Endothelial cell of umbilical vein (primary cell): Measurements from ENCODE around the gene MATCAP1. TPM values are rescaled to one million over a fixed set of nuclear protein-coding genes. Genes with fewer than 3 reads are reported as not detected.

Experiments used
- BruUV-seq: library from RNA; stranded (reverse); fragments of 400-500 nt; replicated peaks from 2 replicates; lab custom pipeline; 2021; lab: Mats Ljungman, UMichigan
- CTCF ChIA-PET: fragments of 300-600, 350-600 bp; sonication (Branson Sonifier 250); formaldehyde crosslinking; loops from one replicate; lab custom pipeline; 2021; ENCODE audit warnings: antibody characterized with exemption, inconsistent platforms; lab: Charles Lee
- POLR2A ChIA-PET: fragments of 300-600, 350-600 bp; sonication (Branson Sonifier 250); formaldehyde crosslinking; loops from one replicate; lab custom pipeline; 2021; ENCODE audit warnings: antibody characterized with exemption, inconsistent platforms; lab: Charles Lee
- DNase-seq: peaks from one replicate; pipeline ENCODE4 v3.0.0-alpha.2; 2011; ENCODE audit warnings: low read depth, low spot score
- FAIRE-seq: peaks from 2 replicates; lab custom pipeline; 2011; peaks lifted over from hg19 to GRCh38; lab: Jason Lieb, UNC
- H2AFZ ChIP-seq: 2 replicates; pipeline ENCODE4 v1.6.0; 2012; ENCODE audit warnings: low read depth, low read length, control low read depth, inconsistent platforms
- H3K27ac ChIP-seq: 2 replicates; pipeline ENCODE4 v1.5.1; 2011; ENCODE audit warnings: low read depth, mild to moderate bottlenecking, control low read depth, low read length, moderate library complexity; ENCODE audit not compliant: insufficient read depth
- H3K27me3 ChIP-seq, 2 experiments: 2 replicates each; pipeline versions ENCODE4 v1.6.0 to v1.6.1; 2011; ENCODE audit warnings: low read length in 2 of 2, mixed read lengths in 1 of 2; ENCODE audit not compliant: control insufficient read depth in 2 of 2, insufficient read depth in 2 of 2
- H3K36me3 ChIP-seq, 2 experiments: 2 replicates in 1 of 2; 3 replicates in 1 of 2; pipeline ENCODE4 v1.5.1; 2011; ENCODE audit warnings: low read length in 2 of 2, mild to moderate bottlenecking in 1 of 2, moderate library complexity in 1 of 2; ENCODE audit not compliant: control insufficient read depth in 2 of 2, insufficient read depth in 2 of 2; ENCODE audit errors: extremely low read depth in 1 of 2
- H3K4me1 ChIP-seq: 3 replicates; pipeline ENCODE4 v1.5.1; 2011; ENCODE audit warnings: mild to moderate bottlenecking, low read length; ENCODE audit not compliant: control insufficient read depth, insufficient read depth; ENCODE audit errors: extremely low read depth
- H3K4me2 ChIP-seq: 2 replicates; pipeline ENCODE4 v1.6.1; 2011; ENCODE audit warnings: low read length, control low read depth, mixed read lengths; ENCODE audit not compliant: insufficient read depth
- H3K4me3 ChIP-seq, 3 experiments: fragments of 200-600 bp in 1 of 3; sonication (generic), shearing (Covaris generic) in 1 of 3; replicated peaks in 1 of 3; 2 replicates each; pipeline ENCODE4 v1.5.1; 2011 to 2016; ENCODE audit warnings: control low read depth in 3 of 3, low read length in 3 of 3, mild to moderate bottlenecking in 2 of 3, inconsistent platforms in 1 of 3, low read depth in 1 of 3, moderate library complexity in 1 of 3; ENCODE audit not compliant: insufficient read depth in 1 of 3
- H3K79me2 ChIP-seq: 2 replicates; pipeline ENCODE4 v1.6.0; 2012; ENCODE audit warnings: low read length, inconsistent platforms; ENCODE audit not compliant: control insufficient read depth, insufficient read depth
- H3K9ac ChIP-seq: replicated peaks from 2 replicates; pipeline ENCODE3; 2011; ENCODE audit warnings: low read length, control low read depth; ENCODE audit not compliant: insufficient read depth; ENCODE audit errors: extremely low read depth
- H3K9me1 ChIP-seq: replicated peaks from 3 replicates; pipeline ENCODE4 v1.6.0; 2011; ENCODE audit warnings: mild to moderate bottlenecking, low read length; ENCODE audit not compliant: control insufficient read depth, insufficient read depth; ENCODE audit errors: extremely low read depth
- H3K9me3 ChIP-seq: replicated peaks from 2 replicates; pipeline ENCODE4 v1.5.1; 2012; ENCODE audit warnings: low read length, inconsistent platforms; ENCODE audit not compliant: control insufficient read depth, insufficient read depth
- H4K20me1 ChIP-seq: replicated peaks from 2 replicates; pipeline ENCODE3; 2011; ENCODE audit warnings: mild to moderate bottlenecking, low read length; ENCODE audit not compliant: control insufficient read depth, insufficient read depth; ENCODE audit errors: extremely low read depth
- CTCF ChIP-seq, 2 donors: IDR thresholded peaks; 1 replicate in 1 of 2; 2 replicates in 1 of 2; pipeline ENCODE4 v1.5.1; 2011; ENCODE audit warnings: low read length in 2 of 2, mild to moderate bottlenecking in 2 of 2, moderate library complexity in 2 of 2, control low read depth in 1 of 2, inconsistent platforms in 1 of 2, low read depth in 1 of 2; ENCODE audit not compliant: insufficient read depth in 1 of 2; ENCODE audit errors: extremely low read depth in 1 of 2
- EZH2 ChIP-seq: IDR thresholded peaks from 2 replicates; pipeline ENCODE4 v1.6.1; 2012; ENCODE audit warnings: borderline replicate concordance, low read depth, mild to moderate bottlenecking, moderate library complexity, low read length, inconsistent platforms; ENCODE audit not compliant: severe bottlenecking
- FOS ChIP-seq: IDR thresholded peaks from 2 replicates; pipeline ENCODE4 v1.6.1; 2011; ENCODE audit warnings: mild to moderate bottlenecking, low read length, moderate library complexity, borderline replicate concordance; ENCODE audit not compliant: insufficient read depth
- GATA2 ChIP-seq: IDR thresholded peaks from 2 replicates; pipeline ENCODE4 v1.7.0; 2011; ENCODE audit warnings: low read depth, mild to moderate bottlenecking, moderate library complexity, mixed read lengths, low read length; ENCODE audit not compliant: insufficient read length, insufficient read depth
- JUN ChIP-seq: IDR thresholded peaks from 2 replicates; pipeline ENCODE4 v1.6.1; 2011; ENCODE audit warnings: borderline replicate concordance, low read depth; ENCODE audit not compliant: insufficient read length, insufficient read depth
- MAX ChIP-seq: IDR thresholded peaks from 2 replicates; pipeline ENCODE4 v1.6.1; 2011; ENCODE audit not compliant: insufficient read depth, insufficient read length
- MYC ChIP-seq: IDR thresholded peaks from one replicate; pipeline ENCODE4 v1.6.1; 2011; ENCODE audit warnings: mild to moderate bottlenecking, low read depth, low read length
- POLR2AphosphoS5 ChIP-seq: IDR thresholded peaks from 2 replicates; pipeline ENCODE4 v1.6.1; 2012; ENCODE audit warnings: low read depth, mild to moderate bottlenecking, control low read depth, low read length, moderate library complexity; ENCODE audit not compliant: insufficient read depth
- dilution Hi-C: fragments of 300-500 bp; cut with MboI; formaldehyde crosslinking; loops from one replicate; pipeline ENCODE4 v1.15.0; 2019; ENCODE audit warnings: low sequenced_read_pairs; ENCODE audit not compliant: extremely low pct_ligation_motif_present
- intact Hi-C: fragments of 100-400 bp; cut with micrococcal nuclease; formaldehyde crosslinking; loops from one replicate; pipeline ENCODE4 v1.10.0; 2022
- polyA plus RNA-seq, 4 experiments: library from polyadenylated mRNA; depleted of rRNA in 3 of 4; stranded (reverse) in 3 of 4; unstranded in 1 of 4; fragments of >200 nt; gene quantifications; 2 replicates each; pipeline versions ENCODE4 v1.2.1 to v1.2.3, GENCODE V29; 2011 to 2012; ENCODE audit warnings: missing spikeins in 1 of 4
- total RNA-seq: library from RNA; stranded (reverse); gene quantifications from 2 replicates; pipeline ENCODE4 v1.2.3, GENCODE V29; 2021

MATCAP1 gene
- total and polyA plus RNA-seq, 2 donors (not counting 3 experiments of a cell fraction or from before 2014, with no cell fraction given) = 44.5 to 53.3 TPM

GRCh38 chr16:67167588-67167987 lies 16.2 kb downstream of the MATCAP1 start:
- Histone ChIP-seq H4K20me1 (no peaks in the 10 kb centered on the region), H3K36me3 (no peaks in the 10 kb centered on the region), H3K4me3 (no peak overlapping the region), H3K79me2 (no peaks in the 10 kb centered on the region), H2AFZ (no peak overlapping the region), H3K9me1 (no peaks in the 10 kb centered on the region), H3K27me3 (peaks cover 33 to 41% of the 10 kb centered on the region in 2 experiments), H3K27ac (no peak overlapping the region), H3K4me2 (no peak overlapping the region), H3K9ac (no peak overlapping the region), H3K9me3 (no peaks in the 10 kb centered on the region), H3K4me1 (peaks cover 26% of the 10 kb centered on the region)
- FAIRE-seq = no peak
- no peak for DNase-seq
- ChIA-PET CTCF (interaction anchor here (3.5 to 4.2 kb wide), 2 partner anchors 12 to 17 kb away, joined by 26 to 29 read pairs; partner anchors contain the start of gene MATCAP1), POLR2A (interaction anchor here (0.6 kb wide), 1 partner anchor 46 kb away, joined by 5 read pairs; no protein-coding TSS in a partner anchor)
- intact Hi-C loops (no loop called here), dilution Hi-C loops (no loop called here)
- TF ChIP-seq CTCF (IDR thresholded peaks at IDR 0.05; ENCODE audit: extremely low read depth in 1 of 2, insufficient read depth in 1 of 2, low read depth in 1 of 2, low read length in 2 of 2) (no peak), JUN (no peak), FOS (no peak), EZH2 (no peak), MYC (no peak), POLR2AphosphoS5 (no peak), MAX (no peak), GATA2 (no peak)
- no TSS peak for BruUV-seq
